Measurements from ENCODE around the gene TMEM117.

TMEM117 gene

GRCh38 chr12:43835656-43836474 is at the start of gene TMEM117:
TMEM117 (plus strand) TSS chr12:43836081.
- Histone ChIP-seq H3K27ac (ENCODE audit: low read depth, low read length) (no peak within 1 kb of the TSS), H3K4me3 (ENCODE audit: low read depth, low read length) (peak within 1 kb of the TSS; percentile 85), H3K4me1 (ENCODE audit: control insufficient read depth, insufficient read depth, low read length) (0 out of 2 replicates have a peak, but pooled peaks cover 4% of the 10 kb centered on the region), H3K9me3 (ENCODE audit: control insufficient read depth, insufficient read depth, low read depth, low read length) (no peaks in the 10 kb centered on the region), H3K9ac (ENCODE audit: low read length) (peak within 1 kb of the TSS; percentile 79), H3K36me3 (ENCODE audit: control insufficient read depth, insufficient read depth, low read length) (no peaks in the 10 kb centered on the region), H3K27me3 (ENCODE audit: control insufficient read depth, insufficient read depth, low read length) (peaks cover 36% of the 10 kb centered on the region)

- peaks cover 12% of the 10 kb centered on the region for H3K36me3 ChIP-seq (ENCODE audit: control insufficient read depth, insufficient read depth, low read length)
- no peak overlapping the region for H3K4me3 ChIP-seq (ENCODE audit: low read depth, low read length)
- no peaks in the 10 kb centered on the region for H3K9me3 ChIP-seq (ENCODE audit: control insufficient read depth, insufficient read depth, low read depth, low read length)
- H3K9ac ChIP-seq (ENCODE audit: low read length) = no peak overlapping the region
- no peaks in the 10 kb centered on the region for H3K27me3 ChIP-seq (ENCODE audit: control insufficient read depth, insufficient read depth, low read length)
- no peak overlapping the region for H3K27ac ChIP-seq (ENCODE audit: low read depth, low read length)
- H3K4me1 ChIP-seq (ENCODE audit: control insufficient read depth, insufficient read depth, low read length) = no peaks in the 10 kb centered on the region
Measured at GRCh38 chr12:43786899-43787693, 48.8 kb upstream of the TMEM117 start.

- H3K9ac ChIP-seq (ENCODE audit: low read length) = no peak overlapping the region
- no peaks in the 10 kb centered on the region for H3K27me3 ChIP-seq (ENCODE audit: control insufficient read depth, insufficient read depth, low read length)
Measured at GRCh38 chr12:43789941-43790340, 45.9 kb upstream of the TMEM117 start.

DNA sequence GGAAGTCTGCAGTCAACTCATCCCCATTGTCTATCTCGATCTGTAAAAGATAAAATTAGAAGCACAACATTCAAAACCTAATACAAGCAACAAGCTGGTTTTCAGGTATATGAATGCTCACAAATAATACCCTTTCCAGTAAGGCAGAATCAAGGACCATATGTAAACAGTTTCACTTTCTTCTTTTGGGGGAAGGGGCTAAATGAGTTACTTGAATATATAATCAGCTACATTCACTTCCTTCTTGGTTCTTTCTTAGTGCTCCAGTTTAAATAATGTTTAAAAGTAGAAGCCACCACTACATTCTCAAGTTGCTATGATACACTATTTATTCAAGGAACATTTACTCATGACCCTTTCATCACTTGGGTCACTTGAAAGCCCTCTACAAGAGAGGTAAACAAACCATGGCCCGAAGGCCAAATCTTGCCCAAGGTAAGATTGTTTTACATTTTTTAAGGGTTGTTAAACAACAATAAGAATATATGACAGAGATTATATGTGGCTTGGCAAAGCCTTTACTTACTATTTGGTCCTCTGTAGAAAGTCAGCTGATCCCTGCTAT is 40.1 kb upstream of the TMEM117 start:
- peaks cover 62% of the 10 kb centered on the region for H3K36me3 ChIP-seq (ENCODE audit: control insufficient read depth, insufficient read depth, low read length)
- H3K4me1 ChIP-seq (ENCODE audit: control insufficient read depth, insufficient read depth, low read length) = no peaks in the 10 kb centered on the region
- no peak overlapping the region for H3K4me3 ChIP-seq (ENCODE audit: low read depth, low read length)

More at GRCh38 chr12:43789941-43790340, 45.9 kb upstream of the TMEM117 start:
- H3K4me3 ChIP-seq (ENCODE audit: low read depth, low read length) = no peak overlapping the region
- H3K36me3 ChIP-seq (ENCODE audit: control insufficient read depth, insufficient read depth, low read length) = peaks cover 11% of the 10 kb centered on the region
- no peaks in the 10 kb centered on the region for H3K9me3 ChIP-seq (ENCODE audit: control insufficient read depth, insufficient read depth, low read depth, low read length)
- H3K27ac ChIP-seq (ENCODE audit: low read depth, low read length) = no peak overlapping the region
- H3K4me1 ChIP-seq (ENCODE audit: control insufficient read depth, insufficient read depth, low read length) = no peaks in the 10 kb centered on the region

DNA sequence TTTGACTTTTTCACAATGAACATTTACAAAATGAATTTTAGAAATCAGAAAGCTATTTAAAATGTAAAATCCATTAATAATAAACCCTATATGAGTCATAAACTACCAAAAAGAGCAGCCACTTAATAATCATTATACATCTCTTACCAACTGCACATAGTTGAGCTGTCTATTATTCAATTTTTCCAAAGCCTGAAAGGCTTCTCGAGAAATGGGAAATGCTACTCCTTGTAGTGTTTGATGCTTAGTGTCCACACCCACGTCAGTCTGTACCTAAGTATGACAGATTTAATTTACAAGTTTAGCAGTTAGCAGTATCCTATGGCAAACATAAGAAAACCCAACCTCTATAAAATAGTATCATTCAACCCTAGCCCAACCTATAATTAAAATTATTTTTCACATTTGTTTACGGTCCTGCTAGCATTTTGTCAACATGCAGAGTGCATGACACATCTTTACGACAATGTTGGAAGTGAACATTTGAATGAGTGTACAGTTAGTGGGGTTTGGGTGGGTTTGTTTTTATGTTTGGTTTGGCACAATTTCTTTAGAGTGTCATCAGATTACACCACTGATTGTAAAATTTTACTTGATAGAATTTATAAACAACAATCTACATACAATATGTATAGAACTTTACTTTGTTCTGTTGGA is 38.2 kb upstream of the TMEM117 start:
- peaks cover 78% of the 10 kb centered on the region for H3K36me3 ChIP-seq (ENCODE audit: control insufficient read depth, insufficient read depth, low read length)
- no peak overlapping the region for H3K9ac ChIP-seq (ENCODE audit: low read length)
- H3K9me3 ChIP-seq (ENCODE audit: control insufficient read depth, insufficient read depth, low read depth, low read length) = no peaks in the 10 kb centered on the region
- no peaks in the 10 kb centered on the region for H3K4me1 ChIP-seq (ENCODE audit: control insufficient read depth, insufficient read depth, low read length)
- no peak overlapping the region for H3K27ac ChIP-seq (ENCODE audit: low read depth, low read length)
- no peak overlapping the region for H3K4me3 ChIP-seq (ENCODE audit: low read depth, low read length)
- no peaks in the 10 kb centered on the region for H3K27me3 ChIP-seq (ENCODE audit: control insufficient read depth, insufficient read depth, low read length)

More for the DNA sequence above, 40.1 kb upstream of the TMEM117 start:
- H3K9ac ChIP-seq (ENCODE audit: low read length) = no peak overlapping the region
- no peaks in the 10 kb centered on the region for H3K27me3 ChIP-seq (ENCODE audit: control insufficient read depth, insufficient read depth, low read length)
- H3K27ac ChIP-seq (ENCODE audit: low read depth, low read length) = no peak overlapping the region
- no peaks in the 10 kb centered on the region for H3K9me3 ChIP-seq (ENCODE audit: control insufficient read depth, insufficient read depth, low read depth, low read length)

DNA sequence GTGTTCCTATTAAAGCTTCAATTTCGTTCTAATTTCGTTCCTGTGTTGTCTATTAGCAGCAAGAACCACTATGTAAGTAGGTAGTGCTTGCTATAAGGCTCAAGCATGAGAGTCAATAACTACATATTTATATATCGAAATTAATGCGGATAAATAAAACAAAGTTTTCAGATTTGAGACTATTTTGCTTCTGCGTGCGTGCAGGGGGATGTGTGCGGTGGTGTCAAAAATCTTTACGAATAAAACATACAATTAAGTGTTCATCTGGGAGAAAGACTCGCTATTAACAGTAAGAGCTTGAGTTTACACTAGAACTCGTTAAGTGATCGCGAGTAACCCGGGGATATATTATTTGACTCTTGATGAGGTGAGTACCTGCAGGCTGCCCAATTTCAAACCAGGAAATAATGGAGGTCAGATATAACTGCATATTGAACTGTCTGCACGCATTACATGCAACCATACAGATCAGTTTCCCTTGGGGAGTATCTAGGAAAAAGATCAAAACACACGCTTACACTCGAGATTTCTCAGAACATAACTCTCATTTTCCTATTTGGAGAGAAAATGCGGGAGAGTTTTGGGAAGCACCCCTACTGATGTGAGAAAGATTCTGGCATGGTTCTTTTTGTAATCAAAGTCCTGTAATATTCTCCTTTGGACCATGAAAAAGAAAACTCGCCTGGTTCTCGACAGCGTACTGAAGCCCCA is 30.6 kb upstream of the TMEM117 start:
- peak overlapping the region; percentile 100 for H3K4me3 ChIP-seq (ENCODE audit: low read depth, low read length)
- peak overlapping the region; percentile 93 for H3K27ac ChIP-seq (ENCODE audit: low read depth, low read length)
- no peaks in the 10 kb centered on the region; the same call in 1 of the 2 replicates for H3K4me1 ChIP-seq (ENCODE audit: control insufficient read depth, insufficient read depth, low read length)
- no peaks in the 10 kb centered on the region for H3K9me3 ChIP-seq (ENCODE audit: control insufficient read depth, insufficient read depth, low read depth, low read length)
- peak overlapping the region; percentile 94 for H3K9ac ChIP-seq (ENCODE audit: low read length)
- H3K36me3 ChIP-seq (ENCODE audit: control insufficient read depth, insufficient read depth, low read length) = peaks cover 36% of the 10 kb centered on the region
- no peaks in the 10 kb centered on the region for H3K27me3 ChIP-seq (ENCODE audit: control insufficient read depth, insufficient read depth, low read length)

DNA sequence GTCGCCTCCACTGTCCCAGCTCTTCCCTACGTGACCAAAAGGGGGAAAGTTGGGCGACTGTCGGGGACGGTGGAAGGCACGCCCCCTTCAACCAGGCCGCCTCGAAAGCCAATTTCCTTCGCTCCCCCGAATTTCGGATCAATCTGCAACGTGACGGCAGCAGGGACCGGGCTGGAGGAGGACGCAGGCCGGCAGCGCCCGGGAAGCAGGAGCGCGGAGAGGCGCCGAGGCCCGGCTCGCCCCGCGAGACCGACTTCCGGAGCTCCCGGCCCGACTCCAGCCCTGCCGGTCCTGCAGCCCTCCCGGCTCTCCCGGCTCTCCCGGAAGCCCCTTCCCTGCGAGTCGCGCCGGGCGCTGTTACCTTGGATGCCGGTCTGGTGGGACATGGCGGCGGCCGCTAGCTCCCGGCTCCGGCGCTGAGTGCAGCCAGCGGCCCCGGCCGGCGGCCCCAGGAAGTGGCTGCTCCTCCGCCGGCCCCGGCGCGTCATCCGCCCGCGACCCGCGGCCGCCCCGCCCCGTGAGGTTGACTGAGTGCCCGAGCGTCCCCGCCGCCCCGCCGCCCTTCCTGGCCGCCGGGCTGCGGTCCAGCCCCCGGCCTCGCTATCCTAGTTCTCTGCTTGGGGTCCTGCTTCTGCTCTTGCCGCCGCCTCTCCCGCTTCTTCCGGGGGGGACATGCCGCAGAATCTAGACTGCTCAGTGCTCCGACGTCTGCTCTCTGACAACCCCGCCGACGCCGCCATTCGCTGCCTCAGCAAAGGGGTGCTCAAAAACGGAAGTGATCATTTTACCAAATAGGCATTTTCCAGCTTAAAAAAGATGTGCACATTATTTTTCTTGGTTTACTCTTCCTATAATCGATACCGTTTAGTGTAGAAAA is 29.8 kb upstream of the TMEM117 start, which contains the start of gene TWF1:
Gene TWF1 (minus strand): TSS at position 458 of the 877 bp plus-strand sequence. CDS start 72 bp downstream, at position 386.
- Histone ChIP-seq H3K27me3 (ENCODE audit: control insufficient read depth, insufficient read depth, low read length) (no peaks in the 10 kb centered on the region), H3K9ac (ENCODE audit: low read length) (peak within 1 kb of the TSS; percentile 94), H3K36me3 (ENCODE audit: control insufficient read depth, insufficient read depth, low read length) (peaks cover 28% of the 10 kb centered on the region), H3K4me1 (ENCODE audit: control insufficient read depth, insufficient read depth, low read length) (no peaks in the 10 kb centered on the region; the same call in 1 of the 2 replicates), H3K27ac (ENCODE audit: low read depth, low read length) (peak within 1 kb of the TSS; percentile 93), H3K4me3 (ENCODE audit: low read depth, low read length) (peak within 1 kb of the TSS; percentile 100), H3K9me3 (ENCODE audit: control insufficient read depth, insufficient read depth, low read depth, low read length) (no peaks in the 10 kb centered on the region)

DNA sequence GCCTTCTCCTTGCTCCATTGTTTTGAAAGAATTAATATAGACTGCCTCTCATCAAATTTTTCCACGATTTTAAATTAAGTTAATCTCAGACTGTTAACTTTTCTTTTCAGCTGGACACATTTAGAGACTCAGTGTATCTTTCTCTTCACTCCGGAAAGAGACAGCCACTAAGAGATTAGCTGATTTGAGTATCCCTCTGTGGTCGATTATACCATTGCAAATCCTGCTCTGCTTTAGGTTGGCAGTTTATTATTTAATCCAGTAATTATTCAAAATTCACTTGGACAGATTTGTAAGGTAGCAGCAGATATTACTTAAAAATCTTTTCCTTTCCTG is 29.2 kb upstream of the TMEM117 start:
- H3K9me3 ChIP-seq (ENCODE audit: control insufficient read depth, insufficient read depth, low read depth, low read length) = no peaks in the 10 kb centered on the region
- H3K27ac ChIP-seq (ENCODE audit: low read depth, low read length) = peak overlapping the region; percentile 93; the same call in 1 of the 2 replicates
- H3K9ac ChIP-seq (ENCODE audit: low read length) = peak overlapping the region; percentile 87
- no peaks in the 10 kb centered on the region; the same call in 1 of the 2 replicates for H3K4me1 ChIP-seq (ENCODE audit: control insufficient read depth, insufficient read depth, low read length)
- no peaks in the 10 kb centered on the region for H3K27me3 ChIP-seq (ENCODE audit: control insufficient read depth, insufficient read depth, low read length)
- H3K4me3 ChIP-seq (ENCODE audit: low read depth, low read length) = peak overlapping the region; percentile 100
- H3K36me3 ChIP-seq (ENCODE audit: control insufficient read depth, insufficient read depth, low read length) = peaks cover 23% of the 10 kb centered on the region

DNA sequence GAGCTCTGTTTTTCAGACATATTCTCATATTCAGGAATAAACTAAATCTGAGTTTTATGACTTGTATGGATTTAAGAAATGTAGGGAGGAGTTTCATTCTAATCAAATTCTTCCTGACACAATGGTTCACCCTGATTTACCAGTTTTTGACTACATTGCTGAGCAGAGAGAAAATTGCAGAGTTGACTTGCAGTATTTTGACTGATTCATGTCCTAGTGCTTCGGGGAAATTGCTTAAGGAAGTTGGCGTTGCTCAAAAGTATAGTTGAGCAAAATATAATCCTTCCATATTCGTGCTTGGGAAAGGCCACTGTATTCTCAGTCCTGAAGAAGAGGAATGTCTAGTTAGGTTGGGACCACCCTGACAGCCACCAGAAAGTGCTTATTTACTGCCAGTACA is 28.5 kb upstream of the TMEM117 start:
- Histone ChIP-seq H3K4me3 (ENCODE audit: low read depth, low read length) (peak overlapping the region; percentile 100; the same call in 1 of the 2 replicates), H3K4me1 (ENCODE audit: control insufficient read depth, insufficient read depth, low read length) (no peaks in the 10 kb centered on the region; the same call in 1 of the 2 replicates), H3K27me3 (ENCODE audit: control insufficient read depth, insufficient read depth, low read length) (no peaks in the 10 kb centered on the region), H3K27ac (ENCODE audit: low read depth, low read length) (no peak overlapping the region), H3K9me3 (ENCODE audit: control insufficient read depth, insufficient read depth, low read depth, low read length) (no peaks in the 10 kb centered on the region), H3K9ac (ENCODE audit: low read length) (no peak overlapping the region), H3K36me3 (ENCODE audit: control insufficient read depth, insufficient read depth, low read length) (peaks cover 18% of the 10 kb centered on the region)
